ENCODE measurements around the gene MYH3.

Gene MYH3

DNA sequence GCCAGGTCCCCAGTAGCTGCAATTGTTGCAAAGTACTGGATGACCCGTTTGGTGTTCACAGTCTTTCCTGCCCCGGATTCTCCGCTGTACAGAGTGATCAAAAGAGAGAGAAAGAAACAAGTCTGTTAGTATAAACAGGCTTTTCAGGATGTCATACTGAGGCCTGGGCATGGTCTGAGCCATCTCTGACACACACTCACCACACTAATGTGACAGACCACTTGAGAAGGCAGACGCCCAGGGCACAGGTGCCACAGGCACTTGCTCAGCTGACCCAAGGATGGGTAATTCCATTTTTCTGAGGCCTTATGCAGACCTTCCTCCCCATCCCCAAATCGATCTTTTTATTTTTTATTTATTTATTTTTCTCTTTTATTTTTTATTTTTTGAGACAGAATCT is 7.5 kb downstream of the MYH3 start:
- TF ChIP-seq, protein P1, sequence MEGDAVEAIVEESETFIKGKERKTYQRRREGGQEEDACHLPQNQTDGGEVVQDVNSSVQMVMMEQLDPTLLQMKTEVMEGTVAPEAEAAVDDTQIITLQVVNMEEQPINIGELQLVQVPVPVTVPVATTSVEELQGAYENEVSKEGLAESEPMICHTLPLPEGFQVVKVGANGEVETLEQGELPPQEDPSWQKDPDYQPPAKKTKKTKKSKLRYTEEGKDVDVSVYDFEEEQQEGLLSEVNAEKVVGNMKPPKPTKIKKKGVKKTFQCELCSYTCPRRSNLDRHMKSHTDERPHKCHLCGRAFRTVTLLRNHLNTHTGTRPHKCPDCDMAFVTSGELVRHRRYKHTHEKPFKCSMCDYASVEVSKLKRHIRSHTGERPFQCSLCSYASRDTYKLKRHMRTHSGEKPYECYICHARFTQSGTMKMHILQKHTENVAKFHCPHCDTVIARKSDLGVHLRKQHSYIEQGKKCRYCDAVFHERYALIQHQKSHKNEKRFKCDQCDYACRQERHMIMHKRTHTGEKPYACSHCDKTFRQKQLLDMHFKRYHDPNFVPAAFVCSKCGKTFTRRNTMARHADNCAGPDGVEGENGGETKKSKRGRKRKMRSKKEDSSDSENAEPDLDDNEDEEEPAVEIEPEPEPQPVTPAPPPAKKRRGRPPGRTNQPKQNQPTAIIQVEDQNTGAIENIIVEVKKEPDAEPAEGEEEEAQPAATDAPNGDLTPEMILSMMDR (IDR thresholded peaks at IDR 0.05; ENCODE audit: extremely low read depth, missing control alignments): no peak

DNA sequence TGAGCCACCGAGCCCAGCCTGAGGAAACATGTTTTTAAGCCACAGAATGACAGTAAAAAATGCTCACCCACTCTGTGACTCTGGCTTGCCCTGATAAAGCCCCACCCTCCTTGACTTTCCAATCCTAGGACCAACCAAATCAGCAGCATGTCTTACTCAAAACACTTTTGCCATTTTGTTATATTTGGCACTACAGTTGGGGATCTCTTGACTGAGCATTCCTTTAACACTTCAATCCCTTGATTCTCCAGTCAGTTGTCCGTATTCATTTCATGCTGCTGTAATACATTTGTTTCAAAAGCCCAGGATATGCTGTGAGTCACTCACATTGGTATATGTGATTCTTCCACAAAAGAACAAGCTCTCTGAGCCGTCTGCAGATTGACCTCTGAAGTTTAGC is 8.2 kb downstream of the MYH3 start:
- TF ChIP-seq, protein P1 (IDR thresholded peaks at IDR 0.05; ENCODE audit: extremely low read depth, missing control alignments): no peak
- DNase-seq (ENCODE audit: low spot score): no peak

More for the DNA sequence above, 7.5 kb downstream of the MYH3 start:
- no peak for DNase-seq (ENCODE audit: low spot score)

DNA sequence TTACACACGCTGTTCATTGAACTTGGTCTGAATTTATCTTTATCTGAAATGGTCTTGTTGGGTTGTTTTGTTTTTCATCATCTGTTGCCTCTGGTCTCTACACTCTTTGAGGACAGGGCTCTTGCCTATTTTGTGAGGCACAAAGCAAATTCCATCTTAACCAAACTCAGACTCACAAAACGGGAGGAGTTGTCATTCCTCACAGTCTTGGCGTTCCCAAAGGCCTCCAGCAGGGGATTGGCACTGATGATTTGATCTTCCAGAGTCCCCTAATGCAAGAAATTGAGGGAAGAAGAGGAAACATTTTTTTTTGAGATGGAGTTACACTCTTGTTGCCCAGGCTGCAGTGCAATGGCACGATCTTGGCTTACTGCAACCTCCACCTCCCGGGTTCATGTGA is 8.7 kb downstream of the MYH3 start:
- DNase-seq (ENCODE audit: low spot score): no peak
- TF ChIP-seq, protein P1 (IDR thresholded peaks at IDR 0.05; ENCODE audit: extremely low read depth, missing control alignments): no peak

DNA sequence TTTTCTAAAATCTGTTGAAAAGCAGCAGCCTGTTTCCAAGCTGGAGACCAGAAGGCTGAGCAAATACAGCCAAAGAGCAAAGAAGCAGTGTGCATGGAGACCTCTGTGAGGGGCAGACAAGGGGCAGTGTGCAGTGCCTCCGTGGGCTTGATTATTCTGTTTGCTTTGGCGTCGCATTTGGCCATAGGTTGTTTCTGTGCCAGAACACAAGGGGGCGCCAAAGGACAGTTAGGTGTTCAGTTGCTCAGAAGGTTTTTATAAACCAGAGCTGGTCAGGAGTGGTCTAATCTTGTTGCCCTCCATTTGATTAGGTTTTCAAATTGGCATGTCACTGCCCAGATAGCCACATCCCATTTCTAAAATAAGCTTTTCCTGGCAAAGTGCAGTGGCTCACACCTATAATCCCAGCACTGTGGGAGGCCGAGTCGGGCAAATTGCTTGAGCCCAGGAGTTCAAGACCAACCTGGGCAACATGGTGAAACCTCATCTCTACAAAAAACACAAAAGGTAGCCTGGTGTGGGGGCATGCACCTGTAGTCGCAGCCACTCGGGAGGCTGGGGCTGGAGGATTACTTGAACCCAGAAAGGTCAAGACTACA is 10.6 kb downstream of the MYH3 start:
- TF ChIP-seq, protein P1 (IDR thresholded peaks at IDR 0.05; ENCODE audit: extremely low read depth, missing control alignments): peak; percentile 71
- DNase-seq (ENCODE audit: low spot score): peak; percentile 75

DNA sequence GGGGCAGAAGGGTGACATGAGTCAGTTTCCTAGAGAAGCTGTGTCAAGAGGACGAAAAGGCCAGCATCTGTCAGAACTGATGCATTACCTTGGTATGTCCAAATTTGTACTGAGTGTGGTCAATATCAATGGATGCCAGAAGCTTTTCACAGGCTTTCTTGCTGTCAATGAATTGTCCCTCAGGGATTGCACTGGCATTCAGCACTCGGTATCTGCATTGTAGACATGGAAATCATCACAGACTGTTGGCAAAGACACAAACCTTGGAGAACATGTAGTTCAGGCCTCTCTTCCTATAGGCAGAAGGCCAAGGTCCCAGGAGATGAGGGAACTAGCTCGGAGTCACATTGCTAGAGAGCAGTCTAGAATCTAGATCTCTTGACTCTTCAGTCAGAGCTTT is 16.6 kb downstream of the MYH3 start:
- TF ChIP-seq, protein P1 (IDR thresholded peaks at IDR 0.05; ENCODE audit: extremely low read depth, missing control alignments): no peak
- no peak for DNase-seq (ENCODE audit: low spot score)

DNA sequence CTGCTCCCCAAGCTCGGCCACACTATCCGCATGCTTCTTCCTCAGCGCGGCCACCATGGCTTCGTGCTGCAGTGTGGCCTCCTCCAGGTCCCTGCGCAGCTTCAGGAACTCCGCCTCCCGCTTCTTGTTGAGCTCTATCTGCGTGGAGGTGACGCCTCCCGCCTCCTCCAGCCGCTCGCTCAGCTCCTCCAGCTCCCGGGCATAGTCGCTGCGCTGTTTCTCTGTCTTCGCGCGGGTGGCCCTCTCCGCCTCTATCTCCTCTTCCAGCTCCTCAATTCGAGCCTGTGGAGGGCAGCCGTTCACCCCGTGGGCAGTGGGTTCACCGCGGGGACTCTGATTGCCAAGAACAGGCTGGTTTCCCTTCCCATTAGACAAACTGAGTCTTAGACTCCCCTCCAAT is 19.0 kb downstream of the MYH3 start:
- TF ChIP-seq, protein P1 (IDR thresholded peaks at IDR 0.05; ENCODE audit: extremely low read depth, missing control alignments): no peak
- DNase-seq (ENCODE audit: low spot score): no peak

DNA sequence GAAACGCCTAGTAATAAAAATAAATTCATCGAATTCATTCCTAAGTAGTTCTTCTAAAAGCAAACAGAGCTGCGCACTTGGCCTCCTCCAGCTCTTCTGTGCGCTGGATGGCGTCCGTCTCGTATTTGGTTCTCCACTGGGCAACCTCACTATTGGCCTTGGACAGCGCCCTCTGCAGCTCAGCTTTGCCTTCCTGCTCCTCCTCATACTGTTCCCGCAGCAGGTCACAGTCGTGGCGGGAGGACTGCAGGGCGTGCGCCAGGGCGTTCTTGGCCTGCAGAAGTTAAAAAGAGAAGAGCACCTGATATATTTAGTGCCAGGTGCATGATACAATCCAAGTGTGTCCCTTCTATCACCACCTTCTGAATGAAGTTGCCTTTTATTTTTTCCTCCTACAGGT is 21.8 kb downstream of the MYH3 start:
- DNase-seq (ENCODE audit: low spot score): no peak
- TF ChIP-seq, protein P1 (IDR thresholded peaks at IDR 0.05; ENCODE audit: extremely low read depth, missing control alignments): no peak

All from GM20000 (cell line).